NCI-H2107 treated with DMSO at 0.1 percent for 48 hours (cell line): Measurements from ENCODE around the gene HMGB2.
A peak's percentile ranks its signal among the peaks of the same experiment; 100 is the strongest.

Experiments
- DNase-seq: peaks from one replicate; lab custom pipeline; 2025; ENCODE audit not compliant: unreplicated experiment; lab: John Stamatoyannopoulos, UW

The HMGB2 gene

DNA sequence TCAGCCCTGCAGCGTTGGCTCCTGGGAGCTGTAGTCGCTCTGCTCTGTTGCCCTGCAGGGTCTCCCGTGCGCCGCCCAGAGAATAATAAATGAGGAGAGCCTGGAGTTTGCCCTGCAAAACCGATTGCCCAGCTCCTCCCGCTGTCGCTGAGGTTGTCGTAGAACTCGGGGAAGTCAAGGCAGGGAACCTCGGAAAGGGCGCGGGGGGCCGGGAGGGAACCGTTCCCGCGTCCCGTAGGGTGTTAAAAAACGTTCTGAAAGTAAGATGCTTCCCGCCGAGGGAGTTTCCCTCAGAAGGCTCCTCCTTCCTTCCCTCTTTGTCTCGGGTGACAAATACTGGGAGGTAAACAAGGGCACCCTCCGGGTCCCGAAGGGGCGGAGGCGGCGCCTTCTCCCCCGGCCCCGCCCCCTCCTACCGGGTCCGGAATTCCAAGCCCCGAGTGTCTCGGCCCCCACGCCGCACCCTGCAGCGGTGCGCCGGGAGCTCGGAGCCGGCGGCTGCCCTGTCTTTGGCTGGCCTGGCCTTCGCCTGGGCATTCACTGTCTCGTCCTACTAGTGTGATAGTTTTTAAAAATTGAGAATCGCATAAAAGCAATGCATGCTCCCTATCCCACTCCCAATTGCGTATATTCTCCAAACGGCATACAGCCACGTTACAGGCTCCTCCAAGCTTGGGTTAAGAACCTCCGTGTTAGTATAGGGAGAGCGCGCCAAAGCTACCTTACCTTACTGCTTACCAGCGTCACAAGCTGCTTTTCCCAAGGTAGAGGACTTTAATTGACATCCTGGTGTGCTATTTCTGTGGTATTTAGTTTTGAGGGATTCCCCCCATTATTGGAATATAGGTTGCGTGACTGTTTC lies 964 bp upstream of the HMGB2 start:
- peak; percentile 65 for DNase-seq

DNA sequence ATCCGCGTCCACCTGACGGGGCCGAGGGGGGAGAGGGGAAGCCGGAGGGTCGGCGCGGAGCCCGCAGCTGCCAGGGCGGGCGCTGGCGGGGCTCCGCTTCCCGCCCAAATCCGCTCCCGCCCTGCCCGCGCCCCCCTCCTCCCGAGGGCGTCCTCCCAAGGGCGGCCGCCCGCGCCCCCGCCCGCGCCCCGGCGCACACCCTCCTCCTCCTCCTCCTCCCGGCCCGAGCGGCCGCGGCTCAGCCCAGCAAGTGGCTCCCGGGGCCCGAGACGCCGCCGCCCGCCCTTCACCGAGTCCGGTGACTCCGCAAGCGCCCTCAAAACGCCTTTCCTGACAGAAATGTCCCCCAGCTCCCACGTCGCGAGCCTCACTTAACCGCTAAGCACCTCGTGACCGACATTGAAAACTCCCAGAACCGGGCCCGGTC lies 487 bp downstream of the HMGB2 start:
- DNase-seq = no peak

DNA sequence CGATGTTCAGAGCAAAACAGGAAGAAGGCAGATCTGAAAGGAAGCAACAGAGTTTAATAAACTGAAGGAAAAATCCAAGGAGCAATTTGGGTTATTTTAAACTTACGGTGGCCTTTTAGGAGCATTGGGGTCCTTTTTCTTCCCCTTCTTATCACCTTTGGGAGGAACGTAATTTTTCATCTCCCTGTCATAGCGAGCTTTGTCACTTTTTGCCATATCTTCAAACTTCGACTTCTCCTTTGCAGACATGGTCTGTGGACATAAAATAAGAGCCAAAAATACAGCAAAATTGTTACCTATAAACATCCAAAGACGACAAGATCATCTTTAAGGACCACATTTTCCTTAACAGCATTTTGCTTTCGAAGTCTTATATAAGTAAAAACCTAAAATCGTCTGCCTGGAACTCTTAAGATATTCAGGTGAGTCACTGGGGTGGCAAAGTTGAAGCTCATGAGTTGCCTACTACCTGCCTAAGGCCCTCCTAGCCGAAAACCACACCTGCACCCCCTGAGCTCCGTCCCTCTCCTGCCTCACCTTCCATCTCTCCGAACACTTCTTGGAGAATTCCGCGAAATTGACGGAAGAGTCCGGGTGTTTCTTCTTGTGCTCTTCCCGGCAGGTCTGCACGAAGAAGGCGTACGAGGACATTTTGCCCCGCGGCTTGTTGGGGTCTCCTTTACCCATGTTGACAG lies 1.0 kb downstream of the HMGB2 start:
- DNase-seq = no peak

DNA sequence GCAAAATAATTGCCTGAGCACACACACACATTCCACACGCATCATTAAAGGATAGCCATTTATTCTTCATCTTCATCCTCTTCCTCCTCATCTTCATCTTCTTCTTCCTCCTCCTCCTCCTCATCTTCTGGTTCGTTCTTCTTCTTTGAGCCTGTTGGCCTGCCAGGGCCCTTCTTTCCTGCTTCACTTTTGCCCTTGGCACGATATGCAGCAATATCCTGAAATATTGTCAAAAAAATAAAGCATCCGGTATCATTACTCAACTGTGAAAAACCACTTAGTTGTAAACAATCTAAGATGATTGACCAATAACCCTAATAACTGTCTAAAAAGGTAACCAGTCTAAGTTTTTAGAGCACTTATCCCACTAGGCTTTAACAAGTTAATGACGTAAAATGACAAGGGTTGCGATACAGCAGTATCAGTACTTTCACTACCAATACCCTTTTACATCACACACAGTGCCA lies 2.1 kb downstream of the HMGB2 start:
- no peak for DNase-seq

DNA sequence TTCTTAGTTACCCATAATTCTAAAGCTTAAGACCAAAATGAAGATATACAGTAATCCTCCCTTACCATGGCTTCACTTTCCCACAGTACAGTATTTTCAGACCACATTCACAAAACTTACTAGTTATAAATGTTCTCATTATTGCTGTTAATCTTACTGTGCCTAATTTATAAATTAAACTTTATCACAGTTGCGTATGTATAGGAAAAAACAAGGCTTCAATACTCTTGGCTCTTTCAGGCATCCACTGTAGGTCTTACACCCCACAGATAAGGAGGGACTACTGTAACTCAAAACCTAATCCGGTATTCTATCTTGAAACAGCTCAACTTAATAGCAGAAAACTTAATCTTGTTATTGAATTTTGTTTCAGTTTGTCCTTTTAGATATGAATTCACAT lies 3.6 kb downstream of the HMGB2 start:
- no peak for DNase-seq

DNA sequence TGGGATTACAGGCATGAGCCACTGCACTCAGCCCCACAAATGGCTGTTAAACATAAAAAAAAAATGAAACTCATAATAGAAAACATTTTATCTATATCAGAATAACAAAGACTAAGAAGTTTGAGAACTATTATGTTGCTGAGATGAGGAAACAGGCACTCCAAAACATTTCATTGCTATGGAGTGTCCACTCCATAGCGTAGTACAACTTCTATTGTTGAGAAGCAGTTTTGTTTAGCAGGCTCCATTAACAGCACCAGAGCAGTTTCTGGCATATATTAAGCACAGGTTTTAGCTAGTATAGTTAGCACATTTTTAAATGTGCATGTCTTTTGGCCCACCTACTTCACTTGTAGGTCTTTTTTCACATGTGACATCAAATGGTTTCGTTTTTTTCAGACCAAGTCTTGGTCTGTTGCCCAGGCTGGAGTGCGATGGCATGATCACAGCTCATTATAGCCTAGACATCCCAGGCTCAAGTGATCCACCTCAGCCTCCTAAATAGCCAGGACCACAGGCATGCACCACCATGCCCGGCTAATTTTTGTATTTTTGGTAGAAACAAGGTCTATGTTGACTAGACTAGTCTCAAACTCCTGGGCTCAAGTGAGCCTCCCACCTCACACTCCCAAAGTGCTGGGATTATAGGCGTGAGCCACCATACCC lies 5.8 kb downstream of the HMGB2 start:
- no peak for DNase-seq

DNA sequence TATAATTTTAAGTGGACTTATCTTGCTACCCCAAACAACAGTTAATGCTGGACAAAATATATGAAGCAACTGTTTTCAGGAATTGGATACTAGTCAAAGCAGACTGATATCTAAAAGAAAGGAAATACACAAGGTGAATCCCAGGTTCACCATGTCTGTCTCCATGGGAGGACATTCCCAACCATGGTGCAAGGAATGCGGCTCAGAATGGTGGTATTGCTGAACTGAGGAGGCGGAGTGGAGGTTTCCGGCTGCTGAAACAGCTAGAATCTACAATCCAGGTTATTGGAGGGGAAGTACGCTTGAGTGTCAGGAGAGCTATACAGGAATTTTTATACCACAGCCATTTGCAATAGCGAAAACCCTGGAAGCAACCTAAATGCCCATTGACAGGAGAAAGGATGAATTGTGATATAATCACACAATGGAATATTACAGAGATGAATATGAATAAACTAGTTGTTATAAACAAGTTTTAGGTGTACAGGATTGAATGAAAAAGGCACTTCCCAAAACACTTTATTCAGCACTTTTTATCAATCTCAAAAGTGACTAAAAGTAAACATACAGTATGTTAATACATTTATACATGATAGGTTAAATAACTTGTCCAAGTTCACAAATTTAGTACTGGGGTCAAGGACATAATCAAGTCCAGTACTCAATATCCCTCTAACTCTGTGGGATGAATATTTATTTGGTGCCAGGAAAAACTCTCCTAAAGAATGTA lies 9.0 kb downstream of the HMGB2 start:
- no peak for DNase-seq

DNA sequence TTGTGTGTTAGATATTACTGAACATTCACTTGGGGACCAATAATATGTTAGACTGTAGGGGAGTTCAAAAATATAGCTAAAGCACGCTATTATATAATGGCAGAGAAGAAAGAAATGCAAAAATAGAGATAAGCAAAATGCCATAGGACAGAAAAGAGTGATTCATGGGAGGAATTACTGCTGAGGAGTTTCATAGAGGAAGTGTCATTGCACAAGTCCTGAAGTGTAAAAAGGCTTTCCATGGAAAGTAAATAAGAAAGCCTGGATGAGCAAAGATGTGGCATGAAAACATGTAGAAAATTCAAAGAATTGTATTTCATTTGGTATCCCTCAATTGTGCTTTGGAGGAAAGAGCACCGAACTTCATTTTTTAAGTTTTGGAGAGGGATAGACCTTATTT lies 14.5 kb downstream of the HMGB2 start:
- no peak for DNase-seq

DNA sequence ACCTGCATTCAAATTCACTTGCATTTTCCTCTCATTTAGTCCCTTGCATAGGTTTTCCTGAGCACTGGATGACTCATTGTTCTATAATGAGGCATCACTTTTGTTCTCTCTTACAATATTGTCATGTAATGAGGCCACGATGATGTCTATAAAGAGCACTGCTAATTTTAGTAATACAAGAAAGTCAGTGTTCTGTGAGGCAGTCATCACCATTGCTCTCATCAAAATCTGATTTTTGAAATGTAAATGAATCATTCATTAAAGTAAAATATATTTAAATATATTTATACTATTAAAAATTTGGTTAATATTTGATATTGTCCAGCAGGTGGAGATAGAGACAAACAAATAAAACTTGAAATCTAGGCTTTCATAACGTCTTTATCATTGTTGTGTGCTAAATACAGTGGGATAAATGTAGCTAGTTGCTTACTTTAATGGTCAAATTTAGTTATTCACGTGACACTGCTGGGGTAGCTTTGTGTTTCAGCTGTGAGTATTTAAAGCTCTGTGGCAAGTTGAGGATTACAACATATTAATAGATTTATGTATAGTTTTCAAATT lies 15.4 kb downstream of the HMGB2 start:
- DNase-seq = no peak

DNA sequence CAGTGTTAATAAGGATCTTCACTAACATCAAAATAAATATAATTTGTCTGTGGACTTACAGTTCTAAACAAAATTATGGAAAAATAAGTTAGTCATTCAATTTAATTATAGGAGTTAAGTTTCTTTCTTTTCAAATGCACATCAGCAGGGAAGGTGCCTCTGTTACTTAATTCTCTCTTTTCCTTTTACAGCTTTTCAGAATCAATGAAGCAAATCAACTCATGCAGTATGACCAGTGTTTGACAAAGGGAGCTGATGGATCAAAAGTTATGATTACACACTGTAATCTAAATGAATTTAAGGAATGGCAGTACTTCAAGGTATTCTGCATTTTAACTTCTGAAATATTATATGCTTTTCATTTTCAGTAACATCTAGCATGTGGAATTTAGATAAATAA lies 15.9 kb downstream of the HMGB2 start:
- DNase-seq = peak; percentile 22

DNA sequence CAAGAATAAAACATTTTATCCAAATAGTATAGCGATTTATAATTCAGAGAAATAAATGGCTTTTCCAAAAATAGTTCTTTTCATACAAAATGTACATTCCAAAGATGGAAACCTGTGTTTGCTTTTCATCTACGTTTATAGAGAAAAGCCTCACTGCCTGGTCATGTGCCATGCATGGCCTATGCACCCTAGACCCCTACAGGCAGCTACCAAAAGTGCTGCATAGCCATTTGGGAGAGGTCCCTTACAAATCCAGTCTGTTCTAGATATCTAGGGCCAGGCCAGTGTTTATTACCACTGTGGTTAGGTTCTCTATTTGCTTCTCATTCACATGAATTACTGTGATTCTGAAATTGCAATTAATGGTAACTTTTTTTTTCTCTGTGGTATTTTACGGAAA lies 17.2 kb downstream of the HMGB2 start:
- DNase-seq = no peak

DNA sequence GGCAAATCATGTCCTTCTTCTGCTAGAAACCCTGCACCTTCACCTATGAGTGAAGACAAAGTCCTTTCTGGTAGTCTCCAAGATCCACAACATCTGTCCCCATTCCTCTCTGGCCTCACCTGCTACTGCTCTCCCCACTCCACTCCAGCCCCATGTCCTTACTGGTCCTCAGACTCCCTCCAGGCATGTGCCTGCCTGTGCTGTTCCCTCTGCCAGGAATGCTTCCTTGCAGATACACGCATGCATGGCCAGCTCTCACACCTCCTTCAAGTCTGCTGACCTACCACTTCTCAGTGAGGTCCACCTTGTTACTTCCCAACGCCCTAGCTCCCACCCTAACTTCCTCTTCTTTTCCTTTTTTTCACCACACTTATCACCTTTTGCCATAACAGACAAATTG lies 18.1 kb downstream of the HMGB2 start:
- DNase-seq = no peak

DNA sequence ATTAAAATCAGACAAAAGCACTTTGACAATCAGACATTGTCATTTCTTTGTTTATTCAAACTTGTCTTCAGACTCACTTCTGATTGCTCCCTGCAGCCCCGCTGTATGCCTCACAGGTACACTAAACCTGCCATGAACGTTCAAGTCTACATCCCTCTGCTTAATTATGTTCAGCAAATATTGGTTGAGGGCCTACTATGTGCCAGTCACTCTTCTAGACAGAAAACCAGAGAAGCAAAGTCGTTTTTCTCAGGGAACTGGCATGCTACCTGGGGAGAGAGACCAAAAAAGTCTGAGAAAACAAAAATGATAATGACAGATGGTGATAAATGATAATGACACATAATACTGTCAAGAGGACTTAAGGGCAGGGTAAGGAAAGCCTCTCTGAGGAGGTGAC lies 19.4 kb downstream of the HMGB2 start:
- no peak for DNase-seq

DNA sequence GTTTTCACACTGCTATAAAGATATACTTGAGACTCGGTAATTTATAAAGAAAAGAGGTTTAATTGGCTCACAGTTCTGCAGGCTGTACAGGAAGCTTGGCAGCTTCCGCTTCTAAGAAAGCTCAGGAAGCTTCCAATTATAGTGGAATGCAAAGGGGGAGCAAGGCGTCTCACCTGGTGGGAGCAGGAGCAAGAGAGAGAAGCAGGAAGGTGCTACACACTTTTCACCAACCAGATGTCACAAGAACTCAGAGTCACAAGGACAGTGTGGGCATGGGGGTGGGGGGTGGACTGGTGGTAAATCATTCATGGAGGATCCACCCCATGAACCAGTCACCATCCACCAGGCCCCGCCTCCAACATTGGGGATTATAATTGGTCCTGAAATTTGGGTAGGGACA lies 22.8 kb downstream of the HMGB2 start:
- no peak for DNase-seq

DNA sequence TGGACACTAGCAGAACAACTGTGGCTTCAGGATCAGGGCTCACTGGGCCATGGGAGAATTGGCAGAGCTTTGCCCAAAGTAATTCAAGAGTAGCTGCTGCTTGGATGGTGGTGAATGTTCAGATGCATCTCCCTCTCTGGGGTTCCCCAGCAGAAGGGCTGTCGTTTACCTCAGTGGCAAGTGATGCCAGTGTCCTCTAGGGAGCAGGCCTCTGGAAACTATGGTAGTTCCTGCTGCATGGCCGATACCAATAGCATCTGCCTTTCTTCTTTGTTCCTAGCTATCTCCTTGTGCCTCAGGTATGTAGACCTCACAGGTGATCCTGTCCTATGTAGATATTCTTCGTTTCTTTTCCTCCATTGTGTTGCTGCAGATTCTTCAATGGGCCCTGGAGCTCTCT lies 26.4 kb downstream of the HMGB2 start:
- no peak for DNase-seq

DNA sequence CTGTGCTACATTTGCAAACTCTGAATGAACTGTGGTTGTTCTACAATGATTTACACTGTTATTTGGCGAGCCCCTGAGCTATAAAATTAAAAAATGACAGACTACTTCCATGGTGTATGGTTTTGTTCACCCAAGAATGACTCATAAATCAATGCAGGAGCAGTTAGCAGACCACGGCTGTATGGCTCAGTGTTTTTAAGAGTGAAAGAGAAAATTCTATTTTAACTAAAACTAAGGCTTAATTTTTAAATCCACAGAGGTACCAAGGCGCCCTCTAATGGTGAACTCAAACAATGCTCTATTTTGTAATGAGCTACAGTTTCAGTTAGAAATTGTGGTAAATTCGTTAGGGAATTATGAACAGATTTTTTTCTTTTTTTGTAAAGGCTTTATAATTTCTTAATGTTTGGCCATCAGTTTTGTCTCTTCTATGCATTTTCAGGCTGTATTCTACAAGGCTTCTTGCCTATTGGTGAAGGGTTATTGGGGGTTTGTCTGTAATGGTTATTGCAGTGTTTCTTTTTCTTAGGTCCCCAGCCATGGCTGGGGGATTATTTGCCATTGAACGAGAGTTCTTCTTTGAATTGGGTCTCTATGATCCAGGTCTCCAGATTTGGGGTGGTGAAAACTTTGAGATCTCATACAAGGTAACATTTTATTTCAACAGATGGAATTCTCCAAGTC lies 32.5 kb downstream of the HMGB2 start:
- peak; percentile 44 for DNase-seq

DNA sequence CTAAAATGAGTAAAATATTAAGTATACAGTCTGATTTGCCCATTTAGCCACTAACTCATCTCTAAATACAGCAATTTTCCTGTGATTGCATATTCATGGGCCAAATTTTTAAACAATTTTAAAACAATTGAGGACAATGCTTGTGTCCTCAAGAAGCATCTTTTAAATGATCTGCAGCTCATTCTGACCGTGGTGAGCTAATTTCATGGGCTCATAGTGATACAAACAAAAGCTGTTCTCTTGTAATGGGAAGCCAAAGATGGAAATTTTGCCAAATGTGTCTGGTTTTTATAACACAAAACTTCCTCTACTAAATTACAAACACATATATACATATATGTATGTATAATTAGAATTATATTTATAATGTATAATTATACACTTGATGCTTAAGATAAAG lies 39.7 kb downstream of the HMGB2 start:
- no peak for DNase-seq

DNA sequence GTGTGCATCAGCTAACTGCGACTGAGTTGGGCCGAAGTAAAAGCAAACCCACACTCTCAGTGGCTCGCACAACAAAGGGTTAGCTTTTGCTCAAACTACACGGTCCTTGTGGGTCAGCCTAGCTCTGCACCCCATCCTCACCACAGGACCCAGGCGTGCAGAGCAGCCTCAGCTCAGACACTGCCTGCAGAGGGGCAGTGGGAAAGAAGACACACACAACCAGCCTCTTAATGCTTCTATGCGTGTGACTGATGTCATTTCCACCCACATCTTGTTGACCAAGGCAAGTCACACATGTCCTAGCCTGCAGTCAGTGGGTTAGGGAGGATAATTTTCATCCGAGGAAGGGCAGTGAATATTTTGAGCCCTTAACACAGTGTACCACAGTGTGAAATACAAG lies 40.5 kb downstream of the HMGB2 start:
- DNase-seq = no peak

DNA sequence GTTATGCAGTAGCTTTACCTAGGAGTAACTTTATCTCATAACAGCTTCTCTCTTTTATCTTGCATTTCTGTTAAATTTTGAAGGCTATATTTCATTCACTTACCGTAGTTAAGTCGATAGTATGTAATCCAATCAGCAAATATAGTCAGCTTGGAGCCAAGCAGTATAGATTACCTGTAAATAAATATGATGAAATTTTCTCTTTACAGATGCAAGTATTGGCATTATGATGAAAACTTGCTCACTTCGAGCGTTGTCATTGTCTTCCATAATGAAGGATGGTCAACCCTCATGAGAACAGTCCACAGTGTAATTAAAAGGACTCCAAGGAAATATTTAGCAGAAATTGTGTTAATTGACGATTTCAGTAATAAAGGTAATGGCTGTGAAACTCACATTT lies 42.3 kb downstream of the HMGB2 start:
- DNase-seq = no peak

DNA sequence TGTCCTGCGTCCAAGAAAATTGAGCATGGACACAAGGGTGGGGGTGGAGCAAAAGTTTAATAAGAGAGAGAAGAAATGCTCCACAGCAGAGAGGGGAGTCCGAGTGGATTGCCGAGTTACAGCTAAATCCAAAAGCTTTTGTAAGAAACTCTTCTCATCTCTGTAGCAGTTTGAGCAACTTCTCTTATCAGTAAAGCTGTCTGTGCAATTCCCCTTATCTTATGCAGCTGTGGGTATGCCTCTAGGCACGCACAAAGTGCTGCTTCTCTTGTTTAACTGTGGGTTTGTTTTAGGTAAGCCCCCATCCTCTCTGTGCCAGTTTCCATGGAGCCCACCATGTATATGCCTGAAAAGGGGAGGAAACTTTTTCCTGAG lies 44.8 kb downstream of the HMGB2 start:
- DNase-seq = no peak
